Hematopoietic multipotent progenitor cell treated with erythropoietin and hydrocortisone succinate and interleukin-3 and kit ligand, for 8 days (in vitro differentiated cells): ENCODE measurements around the gene NSMCE1.

ENCODE experiments used
- DNase-seq: peaks from one replicate; pipeline ENCODE4 v3.0.0-alpha.2; 2015

Gene NSMCE1

GRCh38 chr16:27228621-27229501, 39.7 kb downstream of the NSMCE1 start:
- no peak for DNase-seq

GRCh38 chr16:27228045-27228444, 40.5 kb downstream of the NSMCE1 start:
- DNase-seq: no peak

- DNase-seq: no peak
These were observed 41.4 kb downstream of the NSMCE1 start for GRCh38 chr16:27226976-27227705.

GRCh38 chr16:27226476-27226875, 42.1 kb downstream of the NSMCE1 start:
- no peak for DNase-seq

DNA sequence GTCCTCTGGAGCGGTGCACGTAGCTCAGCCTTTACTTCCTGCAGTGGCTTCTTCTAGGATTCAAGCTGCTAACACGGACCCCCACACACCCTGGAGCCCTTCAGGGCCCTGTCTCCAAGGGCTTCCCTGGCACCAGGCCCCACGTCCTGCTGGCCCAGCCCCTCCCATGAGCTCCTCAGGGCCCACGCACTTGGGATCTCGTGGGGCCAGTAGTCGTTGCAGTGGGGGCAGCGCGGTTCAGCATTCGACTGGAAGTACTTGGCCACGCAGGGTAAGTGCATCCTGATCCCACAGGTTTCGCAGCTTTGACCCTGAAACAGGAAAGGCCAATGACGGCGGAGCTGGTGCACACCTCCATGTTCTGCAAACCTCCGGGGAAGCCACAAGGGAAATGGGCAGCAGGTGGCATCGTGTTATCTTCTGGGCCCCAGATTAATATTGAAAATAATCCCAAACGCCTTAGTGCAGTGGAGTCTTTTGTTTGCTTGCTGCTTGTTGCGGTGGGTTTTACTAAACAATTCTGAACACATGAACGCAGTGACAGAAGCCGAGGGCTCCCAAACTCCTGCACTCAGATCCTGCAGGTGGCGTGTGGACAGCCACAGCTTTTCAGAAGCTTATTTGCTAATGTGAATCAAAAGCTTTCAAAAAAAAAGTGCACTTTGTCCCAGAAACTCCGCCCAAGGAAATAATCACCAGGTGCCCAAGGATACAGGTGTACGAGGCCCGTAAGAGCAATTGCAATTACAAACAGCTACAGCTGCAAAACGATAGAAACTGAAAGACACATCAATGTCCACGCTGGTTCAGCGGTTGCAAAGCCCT, 42.8 kb downstream of the NSMCE1 start:
- DNase-seq: no peak

DNA sequence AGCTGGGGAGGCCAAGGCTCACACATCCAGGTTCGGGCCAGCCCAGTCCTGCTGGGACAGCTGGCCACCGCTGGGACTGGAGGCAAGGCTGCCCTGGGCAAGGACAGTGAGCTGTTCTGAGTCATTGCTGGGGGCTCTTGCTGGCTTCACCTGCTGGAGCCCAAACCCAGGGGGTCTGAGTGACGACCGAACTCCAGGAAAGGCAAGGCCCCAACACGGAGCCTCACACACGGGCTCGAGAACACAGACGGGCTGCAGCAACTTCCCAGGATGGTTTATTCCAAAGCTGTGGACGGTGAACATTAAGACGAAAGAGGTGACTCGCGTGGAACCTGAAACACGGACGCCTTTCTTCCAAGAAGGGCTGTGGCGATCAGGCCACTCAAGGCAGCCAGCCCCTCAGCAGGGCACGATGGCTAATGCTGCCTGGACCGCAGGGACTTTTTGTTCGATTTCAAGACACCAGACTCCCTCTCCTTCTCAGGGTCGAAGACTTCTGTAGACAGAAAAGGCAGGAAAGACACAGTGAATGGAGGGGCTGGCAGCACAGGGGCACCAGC, 43.8 kb downstream of the NSMCE1 start:
- no peak for DNase-seq

- DNase-seq: no peak
These were observed 44.3 kb downstream of the NSMCE1 start for GRCh38 chr16:27224271-27224737.

DNA sequence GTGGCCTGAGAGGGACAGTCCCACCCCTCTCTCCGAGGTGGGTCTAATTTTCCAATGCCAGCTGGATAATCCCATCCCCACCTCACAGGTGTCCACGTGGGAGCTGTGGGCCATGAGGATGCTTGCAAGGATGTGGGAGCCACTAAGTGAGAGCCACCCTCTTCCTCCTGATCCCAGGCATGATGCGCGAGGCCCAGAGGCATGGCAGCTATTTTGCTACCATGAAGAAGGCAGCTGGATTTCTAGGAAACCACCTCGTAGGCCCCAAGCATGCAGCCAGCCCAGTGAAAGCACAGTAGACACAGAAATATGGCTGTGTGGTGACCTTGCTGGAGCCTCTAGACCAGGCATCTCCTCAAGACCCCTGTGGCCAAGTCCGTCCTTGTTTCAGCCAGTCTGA, 44.9 kb downstream of the NSMCE1 start:
- no peak for DNase-seq

GRCh38 chr16:27223226-27223610, 45.4 kb downstream of the NSMCE1 start:
- no peak for DNase-seq

- no peak for DNase-seq
These were observed 46.0 kb downstream of the NSMCE1 start for GRCh38 chr16:27222249-27223225.

GRCh38 chr16:27221576-27222248, 46.9 kb downstream of the NSMCE1 start:
- DNase-seq: no peak

- DNase-seq: no peak
These were observed 47.6 kb downstream of the NSMCE1 start for GRCh38 chr16:27220991-27221390.

DNA sequence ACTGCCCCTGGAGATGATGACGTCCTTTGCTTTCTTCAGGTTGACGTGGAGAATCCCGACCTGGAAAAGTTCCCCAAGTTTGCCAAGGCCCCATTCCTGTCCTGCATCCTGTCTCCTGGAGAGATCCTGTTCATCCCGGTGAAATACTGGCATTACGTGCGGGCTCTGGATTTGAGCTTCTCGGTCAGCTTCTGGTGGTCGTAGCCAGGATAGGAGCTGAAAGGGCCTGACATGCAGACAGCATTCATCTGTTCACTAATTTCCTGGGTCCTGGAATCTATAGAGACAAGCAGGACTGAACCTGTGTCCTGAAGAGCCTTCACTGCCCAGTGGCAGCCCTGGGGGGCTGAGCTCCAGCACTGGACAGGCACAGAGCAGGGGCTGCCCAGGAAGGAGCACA, 48.0 kb downstream of the NSMCE1 start:
- no peak for DNase-seq

DNA sequence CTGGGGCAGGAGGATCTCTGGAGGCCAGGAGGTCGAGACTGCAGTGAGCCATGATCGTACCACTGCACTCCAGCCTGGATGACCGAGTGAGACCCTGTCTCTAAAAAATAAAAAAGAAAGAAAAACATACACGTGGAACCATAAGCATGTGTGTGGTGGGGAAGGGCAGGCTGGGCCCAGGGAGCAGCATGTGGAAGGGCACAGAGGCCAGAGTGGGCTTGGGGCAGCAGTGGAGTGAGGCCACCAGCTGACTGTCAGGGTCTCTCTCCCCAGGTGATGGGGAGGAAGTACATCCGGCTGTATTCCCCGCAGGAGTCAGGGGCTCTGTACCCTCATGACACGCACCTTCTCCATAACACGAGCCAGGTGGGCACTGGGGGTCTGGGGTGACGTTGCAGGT, 48.5 kb downstream of the NSMCE1 start:
- no peak for DNase-seq

DNA sequence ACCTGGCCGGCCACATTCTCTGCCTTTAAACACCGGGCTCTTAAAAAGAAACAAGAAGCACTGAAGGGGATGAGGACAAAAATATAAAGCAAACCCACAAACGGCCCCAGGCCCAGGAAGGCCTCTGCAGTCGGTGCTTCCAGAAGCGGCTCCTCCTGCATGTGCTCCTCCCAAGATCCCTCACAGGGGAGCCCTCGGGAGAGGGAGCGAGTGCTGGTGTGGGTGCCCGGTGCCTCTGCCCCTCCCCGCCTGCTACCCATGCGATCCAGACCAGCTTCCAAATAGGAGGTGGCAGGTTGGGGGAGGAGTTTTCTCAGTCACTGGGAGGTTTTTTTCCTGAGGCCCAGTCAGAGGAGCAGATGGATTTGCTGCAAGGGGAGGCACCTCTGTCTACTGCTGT, 49.4 kb downstream of the NSMCE1 start:
- DNase-seq: no peak

GRCh38 chr16:27218756-27219155, 49.8 kb downstream of the NSMCE1 start:
- DNase-seq: no peak

- no peak for DNase-seq
These were observed 51.3 kb downstream of the NSMCE1 start for GRCh38 chr16:27217256-27217655.

- no peak for DNase-seq
These were observed 52.2 kb downstream of the NSMCE1 start for GRCh38 chr16:27216297-27216885.

GRCh38 chr16:27215660-27216059, 52.9 kb downstream of the NSMCE1 start:
- DNase-seq: no peak

- DNase-seq: no peak
These were observed 54.2 kb downstream of the NSMCE1 start for GRCh38 chr16:27214084-27214961.
